Endothelial cell (in vitro differentiated cells): ENCODE data around the gene CTDSPL. TPM values are rescaled to one million over a fixed set of nuclear protein-coding genes. Genes with fewer than 3 reads are reported as not detected.

Experiments used
- DNase-seq: peaks from one replicate; pipeline ENCODE4 v3.0.0; 2021; ENCODE audit warnings: low spot score
- H3K27ac Mint-ChIP-seq: one replicate; pipeline ENCODE4 v1.8.0; 2021; ENCODE audit warnings: mixed read lengths, inconsistent platforms; ENCODE audit not compliant: unreplicated experiment
- H3K27me3 Mint-ChIP-seq: one replicate; pipeline ENCODE4 v1.8.0; 2021; ENCODE audit warnings: mild to moderate bottlenecking, moderate library complexity, mixed read lengths, inconsistent platforms; ENCODE audit not compliant: unreplicated experiment
- H3K36me3 Mint-ChIP-seq: one replicate; pipeline ENCODE4 v1.8.0; 2021; ENCODE audit warnings: mild to moderate bottlenecking, low read depth, mixed read lengths, inconsistent platforms; ENCODE audit not compliant: unreplicated experiment
- H3K4me1 Mint-ChIP-seq: one replicate; pipeline ENCODE4 v1.8.0; 2021; ENCODE audit warnings: mild to moderate bottlenecking, mixed read lengths, inconsistent platforms; ENCODE audit not compliant: unreplicated experiment
- H3K4me3 Mint-ChIP-seq: one replicate; pipeline ENCODE4 v1.8.0; 2021; ENCODE audit warnings: mild to moderate bottlenecking, mixed read lengths, inconsistent platforms; ENCODE audit not compliant: unreplicated experiment
- H3K9me3 Mint-ChIP-seq: one replicate; pipeline ENCODE4 v1.8.0; 2021; ENCODE audit warnings: mixed read lengths, inconsistent platforms; ENCODE audit not compliant: unreplicated experiment
- total RNA-seq: library from RNA; stranded (reverse); fragmentation: NEBNext Ultra II Directional; extraction: Animal tissue kit (Norgen Biotek cat#: 25700); gene quantifications from one replicate; pipeline ENCODE4 v1.2.1, GENCODE V29; 2021; ENCODE audit not compliant: unreplicated experiment
- TF ChIP-seq, protein P1 (sequence below): fragments of 200-600 bp; sonication (generic); IDR thresholded peaks from one replicate; pipeline ENCODE4 v1.5.0; 2021; ENCODE audit warnings: antibody characterized with exemption; ENCODE audit not compliant: unreplicated experiment

CTDSPL gene
- total RNA-seq, 1 donor from 2014 or later, result 71.4 TPM

- peaks cover 48% of the 10 kb centered on the region for H3K4me1 Mint-ChIP-seq
- no peaks in the 10 kb centered on the region for H3K9me3 Mint-ChIP-seq
- H3K36me3 Mint-ChIP-seq, result peaks cover 5% of the 10 kb centered on the region
- H3K4me3 Mint-ChIP-seq, result no peak overlapping the region
- DNase-seq, result no peak
- H3K27me3 Mint-ChIP-seq, result peaks cover 4% of the 10 kb centered on the region
- H3K27ac Mint-ChIP-seq, result no peak overlapping the region
- TF ChIP-seq, protein P1, sequence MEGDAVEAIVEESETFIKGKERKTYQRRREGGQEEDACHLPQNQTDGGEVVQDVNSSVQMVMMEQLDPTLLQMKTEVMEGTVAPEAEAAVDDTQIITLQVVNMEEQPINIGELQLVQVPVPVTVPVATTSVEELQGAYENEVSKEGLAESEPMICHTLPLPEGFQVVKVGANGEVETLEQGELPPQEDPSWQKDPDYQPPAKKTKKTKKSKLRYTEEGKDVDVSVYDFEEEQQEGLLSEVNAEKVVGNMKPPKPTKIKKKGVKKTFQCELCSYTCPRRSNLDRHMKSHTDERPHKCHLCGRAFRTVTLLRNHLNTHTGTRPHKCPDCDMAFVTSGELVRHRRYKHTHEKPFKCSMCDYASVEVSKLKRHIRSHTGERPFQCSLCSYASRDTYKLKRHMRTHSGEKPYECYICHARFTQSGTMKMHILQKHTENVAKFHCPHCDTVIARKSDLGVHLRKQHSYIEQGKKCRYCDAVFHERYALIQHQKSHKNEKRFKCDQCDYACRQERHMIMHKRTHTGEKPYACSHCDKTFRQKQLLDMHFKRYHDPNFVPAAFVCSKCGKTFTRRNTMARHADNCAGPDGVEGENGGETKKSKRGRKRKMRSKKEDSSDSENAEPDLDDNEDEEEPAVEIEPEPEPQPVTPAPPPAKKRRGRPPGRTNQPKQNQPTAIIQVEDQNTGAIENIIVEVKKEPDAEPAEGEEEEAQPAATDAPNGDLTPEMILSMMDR, result no peak
These were observed 46.2 kb downstream of the CTDSPL start for GRCh38 chr3:37907906-37908305.

DNA sequence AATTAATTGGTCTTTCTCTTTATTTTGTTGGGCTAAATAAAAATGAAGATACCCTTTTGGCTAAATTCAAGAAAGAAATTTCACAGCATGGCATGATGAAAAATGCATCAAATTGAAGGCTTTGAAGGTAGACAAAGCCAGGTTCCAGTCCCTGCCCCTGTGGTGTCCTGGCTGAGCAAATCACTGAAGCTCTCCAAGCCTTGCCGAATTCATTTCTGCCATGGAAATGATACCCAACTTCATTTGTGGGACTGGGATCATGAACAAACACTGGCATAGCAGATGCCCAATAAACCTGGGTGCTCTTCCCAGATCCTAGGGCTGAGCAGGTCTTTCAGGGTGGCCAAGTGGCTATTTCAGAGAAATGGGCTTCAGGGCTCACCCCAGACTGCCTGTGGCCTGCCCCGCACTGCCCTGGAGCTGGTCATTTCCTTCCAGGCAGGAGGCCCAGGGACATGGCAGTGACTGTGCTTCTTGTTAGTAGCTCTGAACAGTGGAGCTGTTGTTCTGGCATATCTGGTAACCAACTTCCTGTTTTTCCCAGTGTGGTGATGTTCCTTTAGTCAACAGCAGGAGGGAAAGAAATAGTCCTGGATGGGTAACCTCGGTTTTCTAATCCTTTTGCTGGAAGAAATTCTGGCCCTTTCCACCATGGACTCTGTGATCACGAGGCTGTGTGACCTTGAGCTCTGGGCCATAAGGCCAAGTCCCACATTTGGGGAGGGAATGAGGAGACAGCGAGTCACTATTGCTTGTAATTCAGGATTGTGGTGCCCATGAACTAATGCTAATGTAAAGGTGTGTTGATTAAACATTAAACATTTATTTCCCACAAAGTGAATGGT, 47.6 kb downstream of the CTDSPL start:
- peaks cover 4% of the 10 kb centered on the region for H3K27me3 Mint-ChIP-seq
- H3K9me3 Mint-ChIP-seq, result no peaks in the 10 kb centered on the region
- TF ChIP-seq, protein P1, result no peak
- peaks cover 37% of the 10 kb centered on the region for H3K4me1 Mint-ChIP-seq
- H3K27ac Mint-ChIP-seq, result no peak overlapping the region
- no peaks in the 10 kb centered on the region for H3K36me3 Mint-ChIP-seq
- no peak for DNase-seq
- H3K4me3 Mint-ChIP-seq, result no peak overlapping the region

- H3K27ac Mint-ChIP-seq, result no peak overlapping the region
- no peaks in the 10 kb centered on the region for H3K9me3 Mint-ChIP-seq
- H3K4me3 Mint-ChIP-seq, result no peak overlapping the region
- DNase-seq, result no peak
- H3K27me3 Mint-ChIP-seq, result peaks cover 4% of the 10 kb centered on the region
- TF ChIP-seq, protein P1, result no peak
- H3K4me1 Mint-ChIP-seq, result peaks cover 25% of the 10 kb centered on the region
- H3K36me3 Mint-ChIP-seq, result no peaks in the 10 kb centered on the region
These were observed 49.2 kb downstream of the CTDSPL start for GRCh38 chr3:37910671-37911400.

- Mint-ChIP-seq H3K27ac (peak overlapping the region; percentile 55), H3K4me1 (peaks cover 17% of the 10 kb centered on the region), H3K36me3 (peaks cover 4% of the 10 kb centered on the region), H3K4me3 (no peak overlapping the region), H3K27me3 (peaks cover 2% of the 10 kb centered on the region), H3K9me3 (no peaks in the 10 kb centered on the region)
- no peak for DNase-seq
- TF ChIP-seq, protein P1, result no peak
These were observed 50.5 kb downstream of the CTDSPL start for GRCh38 chr3:37912052-37912733.
